Fibroblast of lung (primary cell): Measurements from ENCODE around the gene AKNA. TPM values are rescaled to one million over a fixed set of nuclear protein-coding genes. Genes with fewer than 3 reads are reported as not detected.

Experiments used
- DNase-seq, 2 donors: peaks; one replicate each; pipeline versions ENCODE4 v3.0.0 to v3.0.0-alpha.2; 2010; ENCODE audit warnings: low read depth in 2 of 2
- H2AFZ ChIP-seq: 2 replicates; pipeline ENCODE4 v1.5.1; 2012; ENCODE audit warnings: low read length, control low read depth, inconsistent platforms
- H3K27ac ChIP-seq: 2 replicates; pipeline ENCODE4 v1.5.1; 2011; ENCODE audit warnings: low read length, control low read depth; ENCODE audit not compliant: insufficient read depth
- H3K27me3 ChIP-seq: 2 replicates; pipeline ENCODE4 v1.5.1; 2011; ENCODE audit warnings: mild to moderate bottlenecking, low read length; ENCODE audit not compliant: control insufficient read depth, insufficient read depth
- H3K36me3 ChIP-seq: 2 replicates; pipeline ENCODE4 v1.5.1; 2011; ENCODE audit warnings: low read length; ENCODE audit not compliant: control insufficient read depth, insufficient read depth
- H3K4me1 ChIP-seq: 2 replicates; pipeline ENCODE4 v1.5.1; 2011; ENCODE audit warnings: low read length; ENCODE audit not compliant: control insufficient read depth, insufficient read depth; ENCODE audit errors: extremely low read depth
- H3K4me2 ChIP-seq: 2 replicates; pipeline ENCODE4 v1.5.1; 2011; ENCODE audit warnings: low read length, control low read depth; ENCODE audit not compliant: insufficient read depth; ENCODE audit errors: extremely low read depth
- H3K4me3 ChIP-seq, 4 experiments: fragments of 200-600 bp in 1 of 4; sonication (generic) in 1 of 4; replicated peaks in 1 of 4; 2 replicates each; pipeline ENCODE4 v1.5.1; 2011 to 2016; ENCODE audit warnings: low read length in 4 of 4, low read depth in 3 of 4, mild to moderate bottlenecking in 3 of 4, control low read depth in 2 of 4, inconsistent platforms in 1 of 4, mixed read lengths in 1 of 4; ENCODE audit not compliant: insufficient read depth in 1 of 4; ENCODE audit errors: control extremely low read depth in 1 of 4
- H3K79me2 ChIP-seq: 2 replicates; pipeline ENCODE4 v1.5.1; 2012; ENCODE audit warnings: mild to moderate bottlenecking, low read length, inconsistent platforms; ENCODE audit not compliant: control insufficient read depth, insufficient read depth
- H3K9ac ChIP-seq: 2 replicates; pipeline ENCODE4 v1.5.1; 2011; ENCODE audit warnings: mild to moderate bottlenecking, low read length, control low read depth; ENCODE audit not compliant: insufficient read depth
- H3K9me3 ChIP-seq: 2 replicates; pipeline ENCODE4 v1.5.1; 2012; ENCODE audit warnings: low read depth, low read length; ENCODE audit not compliant: control insufficient read depth, insufficient read depth
- H4K20me1 ChIP-seq: 2 replicates; pipeline ENCODE4 v1.5.1; 2011; ENCODE audit warnings: low read length; ENCODE audit not compliant: control insufficient read depth, insufficient read depth; ENCODE audit errors: extremely low read depth
- EZH2 ChIP-seq: IDR thresholded peaks from 2 replicates; pipeline ENCODE4 v1.5.1; 2012; ENCODE audit warnings: low read length, control low read depth, mild to moderate bottlenecking; ENCODE audit errors: missing control alignments
- polyA plus RNA-seq, 2 donors: library from polyadenylated mRNA; depleted of rRNA in 1 of 2; stranded (reverse) in 1 of 2; unstranded in 1 of 2; fragments of >200 nt; gene quantifications; 2 replicates each; pipeline ENCODE4 v1.2.1, GENCODE V29; 2011 to 2012; ENCODE audit warnings: missing spikeins in 1 of 2
- total RNA-seq: library from RNA; depleted of rRNA; stranded (reverse); fragments of >200 nt; gene quantifications from 2 replicates; pipeline ENCODE4 v1.2.1, GENCODE V29; 2014
- TF ChIP-seq, protein P1 (sequence below), 2 donors: IDR thresholded peaks in 1 of 2; conservative IDR thresholded peaks in 1 of 2; 1 replicate in 1 of 2; 2 replicates in 1 of 2; pipeline ENCODE4 v1.5.1; 2011 to 2012; ENCODE audit warnings: low read length in 2 of 2, control low read depth in 1 of 2, inconsistent platforms in 1 of 2, low read depth in 1 of 2, mild to moderate bottlenecking in 1 of 2

AKNA gene
- total and polyA plus RNA-seq, 2 donors (not counting 1 experiment from before 2014, with no cell fraction given) = 5.6 to 19.3 TPM

DNA sequence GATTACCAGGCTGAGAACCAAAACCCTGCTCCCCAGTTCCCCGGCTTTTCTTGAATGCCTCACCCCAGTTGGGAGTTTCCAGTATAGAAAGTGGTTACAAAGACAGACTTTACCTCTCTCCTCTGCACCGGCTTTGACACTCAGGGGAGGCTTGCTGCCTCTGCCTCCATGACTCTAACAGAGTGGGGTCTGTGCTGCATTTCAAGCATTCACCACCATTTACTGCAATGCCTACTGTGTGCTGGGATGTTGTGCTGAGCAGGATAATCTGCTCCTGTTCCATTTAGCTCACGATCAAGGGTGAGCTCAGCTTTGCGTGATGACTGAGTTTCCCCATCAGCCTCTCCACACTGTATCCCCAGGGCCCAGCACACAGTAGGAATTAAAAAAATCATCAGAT lies 39.9 kb upstream of the AKNA start:
- Histone ChIP-seq H2AFZ (no peak overlapping the region), H3K4me1 (no peaks in the 10 kb centered on the region), H3K9ac (no peak overlapping the region), H3K27ac (no peak overlapping the region), H3K79me2 (no peaks in the 10 kb centered on the region), H4K20me1 (no peaks in the 10 kb centered on the region), H3K9me3 (no peaks in the 10 kb centered on the region), H3K27me3 (peaks cover 11% of the 10 kb centered on the region), H3K4me3 (no peak overlapping the region), H3K36me3 (no peaks in the 10 kb centered on the region), H3K4me2 (no peak overlapping the region)
- TF ChIP-seq EZH2 = no peak
- TF ChIP-seq, protein P1, sequence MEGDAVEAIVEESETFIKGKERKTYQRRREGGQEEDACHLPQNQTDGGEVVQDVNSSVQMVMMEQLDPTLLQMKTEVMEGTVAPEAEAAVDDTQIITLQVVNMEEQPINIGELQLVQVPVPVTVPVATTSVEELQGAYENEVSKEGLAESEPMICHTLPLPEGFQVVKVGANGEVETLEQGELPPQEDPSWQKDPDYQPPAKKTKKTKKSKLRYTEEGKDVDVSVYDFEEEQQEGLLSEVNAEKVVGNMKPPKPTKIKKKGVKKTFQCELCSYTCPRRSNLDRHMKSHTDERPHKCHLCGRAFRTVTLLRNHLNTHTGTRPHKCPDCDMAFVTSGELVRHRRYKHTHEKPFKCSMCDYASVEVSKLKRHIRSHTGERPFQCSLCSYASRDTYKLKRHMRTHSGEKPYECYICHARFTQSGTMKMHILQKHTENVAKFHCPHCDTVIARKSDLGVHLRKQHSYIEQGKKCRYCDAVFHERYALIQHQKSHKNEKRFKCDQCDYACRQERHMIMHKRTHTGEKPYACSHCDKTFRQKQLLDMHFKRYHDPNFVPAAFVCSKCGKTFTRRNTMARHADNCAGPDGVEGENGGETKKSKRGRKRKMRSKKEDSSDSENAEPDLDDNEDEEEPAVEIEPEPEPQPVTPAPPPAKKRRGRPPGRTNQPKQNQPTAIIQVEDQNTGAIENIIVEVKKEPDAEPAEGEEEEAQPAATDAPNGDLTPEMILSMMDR (conservative IDR thresholded peaks at IDR 0.05 in 1 of 2, IDR thresholded peaks at IDR 0.05 in 1 of 2; ENCODE audit: low read depth in 1 of 2, low read length in 2 of 2) = no peak
- no peak for DNase-seq

DNA sequence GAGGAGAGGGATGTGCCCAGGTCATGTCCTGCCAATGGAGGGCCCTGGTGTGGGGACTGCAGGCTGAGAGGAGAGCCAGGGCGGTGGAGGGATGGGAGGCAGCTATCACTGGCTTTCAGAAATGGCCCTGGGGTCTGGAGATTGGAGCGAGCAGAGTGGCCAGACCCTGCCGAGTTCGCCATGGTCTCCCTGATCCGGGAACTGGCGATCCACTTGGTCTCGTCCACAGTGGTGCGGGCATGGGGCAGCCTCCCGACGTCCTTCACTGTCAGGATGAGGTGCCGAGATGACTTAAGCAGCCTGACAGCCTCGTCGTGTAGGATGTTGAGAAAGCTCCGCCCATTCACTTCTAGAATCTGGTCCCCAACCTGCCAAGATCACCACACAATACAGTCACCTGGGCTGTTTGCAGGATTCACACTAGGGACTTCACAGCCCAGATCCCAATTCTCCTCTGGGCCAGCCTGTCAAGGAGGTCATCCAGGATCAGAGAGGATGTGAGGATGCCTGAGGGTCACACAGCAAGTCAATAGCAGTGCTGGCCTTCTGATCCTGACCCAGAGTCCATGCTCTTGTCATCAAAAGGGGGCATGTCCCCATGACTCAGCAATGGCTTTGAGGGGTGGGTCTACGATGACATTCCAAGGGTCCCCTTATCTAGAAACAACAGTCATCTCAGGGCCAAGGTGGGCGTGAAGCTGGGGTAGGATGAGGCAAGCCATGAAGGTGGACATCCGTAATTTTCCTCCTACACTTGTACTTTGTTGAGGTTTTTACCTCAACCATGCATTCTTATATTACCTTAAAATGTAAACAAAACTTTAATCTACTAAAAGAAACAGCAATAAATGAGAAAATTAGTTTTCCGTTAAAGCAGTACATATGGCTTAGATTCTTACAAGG lies 38.5 kb upstream of the AKNA start:
- DNase-seq = no peak
- Histone ChIP-seq H4K20me1 (no peaks in the 10 kb centered on the region), H3K27me3 (peaks cover 9% of the 10 kb centered on the region), H3K36me3 (no peaks in the 10 kb centered on the region), H3K4me3 (no peak overlapping the region), H3K9me3 (no peaks in the 10 kb centered on the region), H2AFZ (no peak overlapping the region), H3K27ac (no peak overlapping the region), H3K79me2 (no peaks in the 10 kb centered on the region), H3K4me1 (no peaks in the 10 kb centered on the region), H3K4me2 (no peak overlapping the region), H3K9ac (no peak overlapping the region)
- TF ChIP-seq, protein P1 (conservative IDR thresholded peaks at IDR 0.05 in 1 of 2, IDR thresholded peaks at IDR 0.05 in 1 of 2; ENCODE audit: low read depth in 1 of 2, low read length in 2 of 2) = no peak
- no peak for TF ChIP-seq EZH2

DNA sequence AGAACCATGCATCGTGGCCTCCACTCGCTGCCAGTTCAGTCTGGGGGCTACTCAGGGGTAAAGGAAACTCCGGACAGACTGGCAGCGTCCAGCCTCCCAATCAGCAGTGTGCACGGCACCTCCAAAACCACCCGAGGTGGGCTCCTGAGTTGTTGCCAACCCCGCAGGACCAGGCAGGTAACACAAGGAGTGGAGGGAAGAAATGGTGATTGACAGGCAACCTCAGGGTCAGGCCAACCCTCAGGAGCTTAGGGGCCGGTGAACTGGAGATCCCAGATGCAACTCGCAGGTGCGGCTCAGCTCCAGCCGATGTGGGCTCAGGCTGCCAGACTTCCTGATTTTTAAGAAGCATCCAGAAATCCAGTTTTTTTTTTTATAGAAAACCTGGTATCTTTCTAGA lies 37.3 kb upstream of the AKNA start:
- Histone ChIP-seq H2AFZ (no peak overlapping the region), H3K36me3 (no peaks in the 10 kb centered on the region), H3K4me1 (no peaks in the 10 kb centered on the region), H3K4me3 (no peak overlapping the region), H3K9ac (no peak overlapping the region), H3K9me3 (no peaks in the 10 kb centered on the region), H3K27ac (no peak overlapping the region), H3K4me2 (no peak overlapping the region), H3K79me2 (no peaks in the 10 kb centered on the region), H4K20me1 (no peaks in the 10 kb centered on the region), H3K27me3 (peaks cover 6% of the 10 kb centered on the region)
- TF ChIP-seq EZH2 = no peak
- TF ChIP-seq, protein P1 (conservative IDR thresholded peaks at IDR 0.05 in 1 of 2, IDR thresholded peaks at IDR 0.05 in 1 of 2; ENCODE audit: low read depth in 1 of 2, low read length in 2 of 2) = no peak
- DNase-seq = no peak
